Activated CD4-positive, alpha-beta memory T cell treated with anti-CD3 and anti-CD28 coated beads, Interleukin-2, amount 10 ng/mL, durations not matched to agents 7 days and 5 days (primary cell): ENCODE measurements around the gene ARMS2. TPM values are rescaled to one million over a fixed set of nuclear protein-coding genes. Genes with fewer than 3 reads are reported as not detected.

Source experiments
- CTCF ChIA-PET: fragments of 350-600 bp; sonication (Branson Sonifier 250); formaldehyde crosslinking; loops from one replicate; lab custom pipeline; 2021; ENCODE audit warnings: antibody characterized with exemption, inconsistent platforms; lab: Charles Lee
- POLR2A ChIA-PET: fragments of 350-600 bp; sonication (Branson Sonifier 250); formaldehyde crosslinking; loops from one replicate; lab custom pipeline; 2021; ENCODE audit warnings: antibody characterized with exemption; lab: Charles Lee
- DNase-seq: peaks from one replicate; pipeline ENCODE4 v3.0.0-alpha.2; 2020
- H3K27ac Mint-ChIP-seq: one replicate; pipeline ENCODE4 v1.8.0; 2021; ENCODE audit warnings: mild to moderate bottlenecking, mixed read lengths
- H3K27me3 Mint-ChIP-seq: one replicate; pipeline ENCODE4 v1.8.0; 2021; ENCODE audit warnings: mixed read lengths
- H3K36me3 Mint-ChIP-seq: one replicate; pipeline ENCODE4 v1.8.0; 2021; ENCODE audit warnings: low read depth, mixed read lengths
- H3K4me1 Mint-ChIP-seq: one replicate; pipeline ENCODE4 v1.8.0; 2021; ENCODE audit warnings: mixed read lengths
- H3K4me3 Mint-ChIP-seq: one replicate; pipeline ENCODE4 v1.8.0; 2021; ENCODE audit warnings: mild to moderate bottlenecking, mixed read lengths
- H3K9me3 Mint-ChIP-seq: one replicate; pipeline ENCODE4 v1.8.0; 2021; ENCODE audit warnings: mixed read lengths
- total RNA-seq, 2 experiments: library from RNA; stranded (reverse); gene quantifications; one replicate each; pipeline ENCODE4 v1.2.3, GENCODE V29; 2021

The ARMS2 gene
- total RNA-seq, 2 experiments from 2014 or later, result not detected

GRCh38 chr10:122468307-122468925 is 14.0 kb downstream of the ARMS2 start:
- POLR2A ChIA-PET, result no interaction called here
- CTCF ChIA-PET, result no interaction called here
- H3K36me3 Mint-ChIP-seq, result no peaks in the 10 kb centered on the region
- H3K27ac Mint-ChIP-seq, result no peak overlapping the region
- H3K27me3 Mint-ChIP-seq, result peaks cover 59% of the 10 kb centered on the region
- no peak overlapping the region for H3K4me3 Mint-ChIP-seq
- no peaks in the 10 kb centered on the region for H3K4me1 Mint-ChIP-seq
- no peaks in the 10 kb centered on the region for H3K9me3 Mint-ChIP-seq
- no peak for DNase-seq

- peaks cover 52% of the 10 kb centered on the region for H3K27me3 Mint-ChIP-seq
- POLR2A ChIA-PET, result no interaction called here
- H3K27ac Mint-ChIP-seq, result no peak overlapping the region
- no peaks in the 10 kb centered on the region for H3K9me3 Mint-ChIP-seq
- no peaks in the 10 kb centered on the region for H3K36me3 Mint-ChIP-seq
- CTCF ChIA-PET, result no interaction called here
- no peak overlapping the region for H3K4me3 Mint-ChIP-seq
- no peak for DNase-seq
- H3K4me1 Mint-ChIP-seq, result no peaks in the 10 kb centered on the region
Observed at GRCh38 chr10:122468926-122469781, 14.7 kb downstream of the ARMS2 start.

- POLR2A ChIA-PET, result no interaction called here
- H3K27me3 Mint-ChIP-seq, result peaks cover 53% of the 10 kb centered on the region
Observed at GRCh38 chr10:122469848-122470247, 15.4 kb downstream of the ARMS2 start.

GRCh38 chr10:122471531-122472177 is 17.2 kb downstream of the ARMS2 start:
- ChIA-PET POLR2A (no interaction called here), CTCF (no interaction called here)
- peaks cover 39% of the 10 kb centered on the region for H3K27me3 Mint-ChIP-seq
- H3K4me1 Mint-ChIP-seq, result no peaks in the 10 kb centered on the region
- no peaks in the 10 kb centered on the region for H3K36me3 Mint-ChIP-seq
- no peak overlapping the region for H3K4me3 Mint-ChIP-seq
- DNase-seq, result no peak
- no peaks in the 10 kb centered on the region for H3K9me3 Mint-ChIP-seq
- no peak overlapping the region for H3K27ac Mint-ChIP-seq

More at GRCh38 chr10:122469848-122470247, 15.4 kb downstream of the ARMS2 start:
- CTCF ChIA-PET, result no interaction called here
- no peak overlapping the region for H3K27ac Mint-ChIP-seq
- no peaks in the 10 kb centered on the region for H3K9me3 Mint-ChIP-seq
- no peaks in the 10 kb centered on the region for H3K36me3 Mint-ChIP-seq
- no peaks in the 10 kb centered on the region for H3K4me1 Mint-ChIP-seq
- no peak overlapping the region for H3K4me3 Mint-ChIP-seq
- no peak for DNase-seq

GRCh38 chr10:122473116-122473515 is 18.7 kb downstream of the ARMS2 start:
- CTCF ChIA-PET, result no interaction called here

GRCh38 chr10:122474131-122474818 is 19.8 kb downstream of the ARMS2 start:
- ChIA-PET POLR2A (no interaction called here), CTCF (no interaction called here)
- Mint-ChIP-seq H3K36me3 (no peaks in the 10 kb centered on the region), H3K4me3 (no peak overlapping the region), H3K9me3 (no peaks in the 10 kb centered on the region), H3K4me1 (no peaks in the 10 kb centered on the region), H3K27me3 (peaks cover 27% of the 10 kb centered on the region), H3K27ac (no peak overlapping the region)
- no peak for DNase-seq

More at GRCh38 chr10:122473116-122473515, 18.7 kb downstream of the ARMS2 start:
- H3K9me3 Mint-ChIP-seq, result no peaks in the 10 kb centered on the region
- H3K4me3 Mint-ChIP-seq, result no peak overlapping the region
- peaks cover 31% of the 10 kb centered on the region for H3K27me3 Mint-ChIP-seq
- POLR2A ChIA-PET, result no interaction called here
- no peaks in the 10 kb centered on the region for H3K4me1 Mint-ChIP-seq
- H3K36me3 Mint-ChIP-seq, result no peaks in the 10 kb centered on the region
- no peak overlapping the region for H3K27ac Mint-ChIP-seq
- DNase-seq, result no peak

- H3K4me1 Mint-ChIP-seq, result no peaks in the 10 kb centered on the region
- H3K9me3 Mint-ChIP-seq, result no peaks in the 10 kb centered on the region
Observed at GRCh38 chr10:122475100-122475499, 20.6 kb downstream of the ARMS2 start.

GRCh38 chr10:122475591-122476332 is 21.3 kb downstream of the ARMS2 start:
- ChIA-PET POLR2A (no interaction called here), CTCF (no interaction called here)
- H3K36me3 Mint-ChIP-seq, result no peaks in the 10 kb centered on the region
- H3K9me3 Mint-ChIP-seq, result no peaks in the 10 kb centered on the region
- no peaks in the 10 kb centered on the region for H3K4me1 Mint-ChIP-seq
- H3K27ac Mint-ChIP-seq, result no peak overlapping the region
- no peak for DNase-seq
- peaks cover 20% of the 10 kb centered on the region for H3K27me3 Mint-ChIP-seq
- no peak overlapping the region for H3K4me3 Mint-ChIP-seq

More at GRCh38 chr10:122475100-122475499, 20.6 kb downstream of the ARMS2 start:
- POLR2A ChIA-PET, result no interaction called here
- CTCF ChIA-PET, result no interaction called here
- DNase-seq, result no peak
- peaks cover 21% of the 10 kb centered on the region for H3K27me3 Mint-ChIP-seq
- no peaks in the 10 kb centered on the region for H3K36me3 Mint-ChIP-seq
- no peak overlapping the region for H3K4me3 Mint-ChIP-seq
- H3K27ac Mint-ChIP-seq, result no peak overlapping the region

- Mint-ChIP-seq H3K9me3 (no peaks in the 10 kb centered on the region), H3K36me3 (no peaks in the 10 kb centered on the region), H3K27ac (no peak overlapping the region), H3K4me1 (no peaks in the 10 kb centered on the region), H3K4me3 (no peak overlapping the region), H3K27me3 (peaks cover 17% of the 10 kb centered on the region)
- CTCF ChIA-PET, result no interaction called here
- no peak for DNase-seq
- POLR2A ChIA-PET, result no interaction called here
Observed at GRCh38 chr10:122476333-122476695, 21.9 kb downstream of the ARMS2 start.

- no peaks in the 10 kb centered on the region for H3K36me3 Mint-ChIP-seq
- H3K27ac Mint-ChIP-seq, result no peak overlapping the region
- no peak for DNase-seq
- no peak overlapping the region for H3K4me3 Mint-ChIP-seq
- peaks cover 20% of the 10 kb centered on the region for H3K27me3 Mint-ChIP-seq
- POLR2A ChIA-PET, result no interaction called here
- CTCF ChIA-PET, result no interaction called here
- no peaks in the 10 kb centered on the region for H3K4me1 Mint-ChIP-seq
- no peaks in the 10 kb centered on the region for H3K9me3 Mint-ChIP-seq
Observed at GRCh38 chr10:122477436-122477835, 23.0 kb downstream of the ARMS2 start.

- peaks cover 16% of the 10 kb centered on the region for H3K27me3 Mint-ChIP-seq
- POLR2A ChIA-PET, result no interaction called here
Observed at GRCh38 chr10:122478971-122479370, 24.5 kb downstream of the ARMS2 start.

GRCh38 chr10:122480146-122480833 is 25.8 kb downstream of the ARMS2 start:
- H3K9me3 Mint-ChIP-seq, result no peaks in the 10 kb centered on the region

More at GRCh38 chr10:122478971-122479370, 24.5 kb downstream of the ARMS2 start:
- CTCF ChIA-PET, result no interaction called here
- no peaks in the 10 kb centered on the region for H3K4me1 Mint-ChIP-seq
- H3K36me3 Mint-ChIP-seq, result no peaks in the 10 kb centered on the region
- DNase-seq, result no peak
- H3K27ac Mint-ChIP-seq, result no peak overlapping the region
- H3K9me3 Mint-ChIP-seq, result no peaks in the 10 kb centered on the region
- no peak overlapping the region for H3K4me3 Mint-ChIP-seq

More at GRCh38 chr10:122480146-122480833, 25.8 kb downstream of the ARMS2 start:
- H3K4me3 Mint-ChIP-seq, result no peak overlapping the region
- H3K27ac Mint-ChIP-seq, result no peak overlapping the region
- H3K4me1 Mint-ChIP-seq, result no peaks in the 10 kb centered on the region
- H3K27me3 Mint-ChIP-seq, result peaks cover 9% of the 10 kb centered on the region
- POLR2A ChIA-PET, result interaction anchor here (1.1 kb wide), 1 partner anchor 11 kb away, joined by 3 read pairs; no protein-coding TSS in a partner anchor
- CTCF ChIA-PET, result interaction anchor here (1.2 kb wide), 1 partner anchor 45 kb away, joined by 3 read pairs; no protein-coding TSS in a partner anchor
- DNase-seq, result no peak
- H3K36me3 Mint-ChIP-seq, result no peaks in the 10 kb centered on the region
